HepG2 (cell line): Measurements from ENCODE around the gene ATP2C2. TPM values are rescaled to one million over a fixed set of nuclear protein-coding genes. Genes with fewer than 3 reads are reported as not detected.

Experiments used
- ATAC-seq: fragments of 200-7000 bp; cut with Tn5 transposase; 3 replicates; pipeline ENCODE4 v1.9.1; 2020; ENCODE audit warnings: mild to moderate bottlenecking, moderate library complexity
- BruUV-seq: library from RNA; stranded (reverse); fragments of 400-500 nt; replicated peaks from 2 replicates; lab custom pipeline; 2021; lab: Mats Ljungman, UMichigan
- CTCF ChIA-PET: fragments of 300-600 bp; formaldehyde crosslinking; extraction: SDS; loops from one replicate; lab custom pipeline; 2021; ENCODE audit warnings: low total read pairs, inconsistent platforms, low intra/inter-chr PET ratio; lab: Yijun Ruan, JAX
- POLR2A ChIA-PET: fragments of 350-600 bp; sonication (Branson Sonifier 250); formaldehyde crosslinking; loops from one replicate; lab custom pipeline; 2020; ENCODE audit warnings: antibody characterized with exemption, inconsistent platforms; lab: Yijun Ruan, JAX
- DNase-seq: peaks from one replicate; pipeline ENCODE4 v3.0.0-alpha.2; 2015; ENCODE audit warnings: low spot score
- FAIRE-seq: peaks from 3 replicates; lab custom pipeline; 2011; peaks lifted over from hg19 to GRCh38; lab: Jason Lieb, UNC
- H2AFZ ChIP-seq: one replicate; pipeline ENCODE4 v1.6.1; 2011; ENCODE audit warnings: low read length, inconsistent platforms
- H3K27ac ChIP-seq: fragments of 300-600 bp; 3 replicates; pipeline ENCODE4 v1.8.0; 2011; ENCODE audit warnings: mixed run types, mild to moderate bottlenecking, mixed read lengths, low read length, inconsistent platforms; ENCODE audit not compliant: insufficient read depth; ENCODE audit errors: extremely low read length
- H3K27me3 ChIP-seq, 2 experiments: fragments of 200-600 bp in 1 of 2; 2 replicates in 1 of 2; 3 replicates in 1 of 2; pipeline versions ENCODE4 v1.6.0 to v1.8.0; 2011; ENCODE audit warnings: low read length in 2 of 2, mild to moderate bottlenecking in 2 of 2, moderate library complexity in 2 of 2, inconsistent platforms in 1 of 2; ENCODE audit not compliant: insufficient read depth in 2 of 2, control insufficient read depth in 1 of 2
- H3K36me3 ChIP-seq, 2 experiments: fragments of 200-600 bp in 1 of 2; replicated peaks in 1 of 2; 2 replicates in 1 of 2; 3 replicates in 1 of 2; pipeline versions ENCODE4 v1.5.1 to v1.8.0; 2011; ENCODE audit warnings: low read length in 2 of 2, inconsistent platforms in 1 of 2; ENCODE audit not compliant: insufficient read depth in 2 of 2, control insufficient read depth in 1 of 2
- H3K4me1 ChIP-seq: 2 replicates; pipeline ENCODE4 v1.5.1; 2012; ENCODE audit warnings: low read length, inconsistent platforms; ENCODE audit not compliant: insufficient read depth
- H3K4me2 ChIP-seq: 2 replicates; pipeline ENCODE4 v1.6.0; 2011; ENCODE audit warnings: low read depth, low read length, inconsistent platforms
- H3K4me3 ChIP-seq, 3 experiments: fragments of 200-600 bp in 1 of 3; sonication (generic), shearing (Covaris generic) in 1 of 3; replicated peaks in 1 of 3; 2 replicates each; pipeline ENCODE4 v1.5.1; 2011 to 2016; ENCODE audit warnings: low read length in 3 of 3, inconsistent platforms in 2 of 3, low read depth in 2 of 3, mild to moderate bottlenecking in 2 of 3, control low read depth in 1 of 3, mixed read lengths in 1 of 3; ENCODE audit not compliant: insufficient read depth in 1 of 3
- H3K79me2 ChIP-seq: one replicate; pipeline ENCODE4 v1.6.1; 2011; ENCODE audit warnings: low read length, inconsistent platforms; ENCODE audit not compliant: insufficient read depth
- H3K9ac ChIP-seq: 2 replicates; pipeline ENCODE4 v1.6.0; 2011; ENCODE audit warnings: mild to moderate bottlenecking, low read depth, low read length, inconsistent platforms; ENCODE audit not compliant: insufficient read depth
- H3K9me3 ChIP-seq: 2 replicates; pipeline ENCODE4 v1.5.1; 2012; ENCODE audit warnings: mild to moderate bottlenecking, low read length
- H4K20me1 ChIP-seq: 2 replicates; pipeline ENCODE4 v1.6.0; 2011; ENCODE audit warnings: inconsistent platforms, mild to moderate bottlenecking, low read length, moderate library complexity; ENCODE audit not compliant: insufficient read depth
- NFYB ChIP-seq: sonication (generic); formaldehyde crosslinking; IDR thresholded peaks from 2 replicates; pipeline ENCODE4 v1.4.0; 2020; ENCODE audit warnings: missing genetic modification reagents
- PAX8 ChIP-seq: sonication (generic); formaldehyde crosslinking; IDR thresholded peaks from 2 replicates; pipeline ENCODE4 v1.8.0; 2022; ENCODE audit warnings: mild to moderate bottlenecking, missing genetic modification reagents, borderline replicate concordance
- SRSF1 ChIP-seq: fragments of 200-400 bp; formaldehyde crosslinking; optimal IDR thresholded peaks from 2 replicates; pipeline ENCODE3; 2017; ENCODE audit warnings: mild to moderate bottlenecking, low read depth, low read length, moderate library complexity
- ZFP90 ChIP-seq: sonication (generic); formaldehyde crosslinking; IDR thresholded peaks from 2 replicates; pipeline ENCODE4 v1.8.0; 2022; ENCODE audit warnings: missing genetic modification reagents, mild to moderate bottlenecking, inconsistent platforms, borderline replicate concordance
- ZNF335 ChIP-seq: sonication (generic); formaldehyde crosslinking; IDR thresholded peaks from 2 replicates; pipeline ENCODE4 v1.4.0; 2020; ENCODE audit warnings: missing genetic modification reagents
- ZNF34 ChIP-seq: sonication (generic); formaldehyde crosslinking; IDR thresholded peaks from 2 replicates; pipeline ENCODE4 v1.4.0; 2020; ENCODE audit warnings: mild to moderate bottlenecking, missing genetic modification reagents, borderline replicate concordance
- ZNF629 ChIP-seq: sonication (generic); formaldehyde crosslinking; conservative IDR thresholded peaks from 2 replicates; pipeline ENCODE4 v1.5.0; 2020; ENCODE audit warnings: missing genetic modification reagents
- WGBS: methylation state at CpG from one replicate; pipeline ENCODE4 v1.1.6; 2017; ENCODE audit warnings: low lambda C conversion rate; 5-methylcytosine and 5-hydroxymethylcytosine counted together
- in situ Hi-C: cut with HindIII; loops from 2 replicates; pipeline ENCODE4 v1.10.0; 2017; ENCODE audit warnings: low pct_unique_long_range_greater_than_20kb; ENCODE audit not compliant: extremely low pct_ligation_motif_present
- intact Hi-C: fragments of 100-400 bp; cut with micrococcal nuclease; formaldehyde crosslinking; loops from one replicate; pipeline ENCODE4 v1.10.0; 2022; ENCODE audit not compliant: unreplicated experiment
- polyA plus RNA-seq, 8 experiments: library from polyadenylated mRNA; depleted of rRNA in 3 of 8; stranded (reverse) in 7 of 8; unstranded in 1 of 8; fragments of >200 nt; fragmentation: Illumina TruSeq in 4 of 8; extraction: Trizol in 4 of 8; gene quantifications; 2 replicates each; pipeline versions ENCODE4 v1.2.1 to v1.2.3, GENCODE V29; 2011 to 2016; ENCODE audit warnings: low read depth in 4 of 8, missing spikeins in 1 of 8, mixed read lengths in 1 of 8; ENCODE audit not compliant: insufficient read depth in 1 of 8
- total RNA-seq, 5 experiments: library from RNA; depleted of rRNA; stranded (reverse); fragments of >200 nt; fragmentation: Illumina TruSeq; extraction: Trizol; gene quantifications; 2 replicates each; pipeline ENCODE4 v1.2.3, GENCODE V29; 2016; ENCODE audit warnings: low read depth in 1 of 5
- TF ChIP-seq, protein P1 (sequence below): sonication (generic); formaldehyde crosslinking; IDR thresholded peaks from 2 replicates; pipeline ENCODE4 v1.4.0; 2020; ENCODE audit warnings: missing genetic modification reagents, borderline replicate concordance
- TF ChIP-seq, protein P2 (sequence below): sonication (generic); formaldehyde crosslinking; IDR thresholded peaks from 2 replicates; pipeline ENCODE4 v1.8.1; 2023; ENCODE audit warnings: mild to moderate bottlenecking, moderate library complexity, missing genetic modification reagents

The ATP2C2 gene
- total and polyA plus RNA-seq, 2 of the 13 experiments (the other 11 are each of a cell fraction or from before 2014, with no cell fraction given), result 0.07 TPM; not detected in 1

DNA sequence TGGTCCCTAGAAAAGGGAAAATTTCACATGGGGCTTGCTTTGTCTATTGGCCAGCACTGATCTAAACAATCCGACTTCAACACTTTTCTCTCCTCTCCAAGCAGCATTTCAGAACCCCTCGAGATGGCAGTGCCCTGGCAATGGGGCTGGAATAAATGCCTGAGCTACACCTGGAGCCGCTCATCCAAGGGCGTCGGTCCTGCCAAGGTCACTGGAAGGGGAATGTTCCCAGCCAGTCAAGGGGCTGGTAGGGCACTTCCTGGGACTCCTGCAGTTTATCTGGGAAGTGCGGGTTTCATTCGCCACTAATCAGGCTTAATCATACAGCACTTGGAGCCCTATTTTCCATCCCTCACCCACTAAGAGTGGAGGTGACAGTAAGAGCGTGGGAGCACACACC lies 119.0 kb downstream of the ATP2C2 start:
- Histone ChIP-seq H3K27me3 (no peaks in the 10 kb centered on the region), H3K27ac (no peak overlapping the region), H3K4me3 (no peak overlapping the region), H3K9me3 (no peaks in the 10 kb centered on the region), H3K79me2 (no peaks in the 10 kb centered on the region), H3K4me1 (no peaks in the 10 kb centered on the region), H3K36me3 (peaks cover 2 to 13% of the 10 kb centered on the region in 2 experiments; a peak in 3 of 5 replicates), H3K4me2 (no peak overlapping the region), H4K20me1 (no peaks in the 10 kb centered on the region), H2AFZ (no peak overlapping the region), H3K9ac (no peak overlapping the region)
- CTCF ChIA-PET, result no interaction called here
- intact Hi-C loops, result no loop called here
- no peak for TF ChIP-seq ZNF335 (CRISPR knock-in tag)
- no peak for TF ChIP-seq ZFP90
- no peak for TF ChIP-seq NFYB
- TF ChIP-seq ZNF629, result no peak
- TF ChIP-seq, protein P1, sequence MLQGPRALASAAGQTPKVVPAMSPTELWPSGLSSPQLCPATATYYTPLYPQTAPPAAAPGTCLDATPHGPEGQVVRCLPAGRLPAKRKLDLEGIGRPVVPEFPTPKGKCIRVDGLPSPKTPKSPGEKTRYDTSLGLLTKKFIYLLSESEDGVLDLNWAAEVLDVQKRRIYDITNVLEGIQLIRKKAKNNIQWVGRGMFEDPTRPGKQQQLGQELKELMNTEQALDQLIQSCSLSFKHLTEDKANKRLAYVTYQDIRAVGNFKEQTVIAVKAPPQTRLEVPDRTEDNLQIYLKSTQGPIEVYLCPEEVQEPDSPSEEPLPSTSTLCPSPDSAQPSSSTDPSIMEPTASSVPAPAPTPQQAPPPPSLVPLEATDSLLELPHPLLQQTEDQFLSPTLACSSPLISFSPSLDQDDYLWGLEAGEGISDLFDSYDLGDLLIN, result no peak
- TF ChIP-seq, protein P2, sequence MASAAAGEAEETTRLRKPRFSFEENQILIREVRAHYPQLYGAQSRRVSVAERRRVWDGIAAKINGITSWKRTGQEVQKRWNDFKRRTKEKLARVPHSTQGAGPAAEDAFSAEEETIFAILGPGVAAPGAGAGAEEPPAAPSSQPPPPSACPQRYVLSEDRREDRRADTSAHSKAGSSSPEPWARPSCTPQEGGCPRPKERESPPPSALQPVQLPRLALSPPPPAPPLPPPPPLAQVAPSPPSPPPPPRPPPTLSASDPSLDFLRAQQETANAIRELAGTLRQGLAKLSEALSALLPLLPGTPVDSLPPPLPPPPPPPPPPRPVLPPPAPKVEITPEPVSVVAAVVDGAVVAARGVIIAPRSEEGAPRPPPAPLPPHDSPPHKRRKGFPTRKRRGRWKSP (CRISPR knock-in tag), result no peak
- no peak for TF ChIP-seq PAX8 (CRISPR knock-in tag)
- TF ChIP-seq ZNF34 (CRISPR knock-in tag), result no peak
- TF ChIP-seq SRSF1, result no peak
- FAIRE-seq (no peak), ATAC-seq (no peak), DNase-seq (no peak)
- WGBS, result 91% methylated on average over 8 of the region's 8 CpGs
- POLR2A ChIA-PET, result no interaction called here
- in situ Hi-C loops, result no loop called here
- no TSS peak for BruUV-seq
